DMS79 treated with DMSO at 0.1 percent for 48 hours (cell line): Measurements from ENCODE around the gene ALMS1.
"Not testable (repeated sequence)": the region's sequence is repeated elsewhere in the genome, so short reads cannot be mapped to it uniquely, and the experiment has no call there.

ENCODE experiments used
- DNase-seq: peaks from one replicate; lab custom pipeline; 2025; lab: John Stamatoyannopoulos, UW

Gene ALMS1

DNA sequence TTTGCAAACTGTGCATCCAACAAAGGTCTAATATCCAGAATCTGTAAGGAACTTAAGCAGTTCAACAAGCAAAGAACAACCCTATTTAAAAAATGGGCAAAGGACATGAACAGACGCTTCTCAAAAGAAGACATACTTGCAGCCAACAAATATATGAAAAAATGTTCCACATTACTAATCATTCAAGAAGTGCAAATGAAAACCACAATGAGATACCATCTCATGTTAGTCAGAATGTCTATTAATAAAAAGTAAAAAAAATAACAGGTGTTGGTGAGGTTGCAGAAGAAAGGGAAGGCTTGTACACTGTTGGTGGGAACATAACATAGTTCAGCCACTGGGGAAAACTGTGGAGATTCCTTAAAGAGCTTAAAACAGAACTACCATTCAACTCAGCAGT is 130.4 kb downstream of the ALMS1 start:
- no peak for DNase-seq

GRCh38 chr2:73528688-73529087 is 143.1 kb downstream of the ALMS1 start:
- no peak for DNase-seq

GRCh38 chr2:73530773-73531172 is 145.1 kb downstream of the ALMS1 start:
- not testable (repeated sequence) for DNase-seq

GRCh38 chr2:73532381-73532780 is 146.7 kb downstream of the ALMS1 start:
- DNase-seq = no peak

DNA sequence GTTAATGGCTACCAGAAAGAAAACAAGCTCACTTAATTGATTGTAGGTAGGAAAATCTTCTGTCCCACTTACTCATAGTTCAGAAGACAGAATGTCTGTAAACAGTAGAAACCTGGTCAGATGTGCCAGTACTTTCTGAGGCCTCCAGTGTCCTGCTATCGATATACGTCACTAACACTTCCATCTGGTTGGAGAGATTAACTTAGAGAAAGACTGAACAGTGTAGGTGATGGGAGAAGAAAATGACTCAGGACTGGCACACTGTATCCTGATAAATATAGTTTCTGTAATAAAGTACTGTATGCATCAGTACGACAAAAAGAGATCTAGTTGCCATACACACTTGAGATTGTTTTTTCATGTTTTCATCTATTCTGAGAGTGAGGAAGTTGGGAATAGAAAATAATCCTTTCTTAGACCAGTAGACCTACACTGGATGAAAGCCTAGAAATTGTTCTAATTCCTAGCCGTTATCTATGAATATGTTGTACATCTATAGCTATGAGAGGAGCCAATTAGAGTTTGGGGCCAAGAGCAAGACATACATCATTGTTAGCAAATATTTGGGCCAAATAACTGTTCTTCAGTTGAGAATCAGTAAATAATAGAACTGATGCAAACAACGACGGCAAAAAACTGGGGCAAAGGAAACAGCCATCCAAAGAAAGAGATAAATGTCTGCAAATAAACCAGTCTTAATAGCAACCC is 150.7 kb downstream of the ALMS1 start:
- DNase-seq = no peak

GRCh38 chr2:73560875-73561274 is 175.2 kb downstream of the ALMS1 start:
- not testable (repeated sequence) for DNase-seq

GRCh38 chr2:73561422-73561821 is 175.8 kb downstream of the ALMS1 start:
- no peak for DNase-seq

DNA sequence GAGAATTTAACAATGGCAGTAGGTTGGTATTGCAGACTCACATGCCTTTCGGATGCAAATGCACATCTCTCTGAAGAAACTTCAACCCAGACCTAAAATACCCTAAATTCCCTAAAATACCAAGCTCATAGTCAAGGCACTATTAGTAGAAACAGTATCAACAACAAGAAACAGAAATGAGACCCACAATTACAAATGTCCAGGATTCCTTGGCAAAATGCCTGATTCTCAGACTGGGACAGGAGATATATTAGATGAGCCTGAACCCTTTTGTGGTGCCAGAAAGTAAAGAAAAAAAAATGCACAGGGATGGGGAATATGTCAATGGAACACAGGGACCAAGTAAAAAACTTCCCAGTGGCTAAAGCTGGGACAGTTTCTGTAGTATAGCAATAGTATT is 179.3 kb downstream of the ALMS1 start:
- no peak for DNase-seq

DNA sequence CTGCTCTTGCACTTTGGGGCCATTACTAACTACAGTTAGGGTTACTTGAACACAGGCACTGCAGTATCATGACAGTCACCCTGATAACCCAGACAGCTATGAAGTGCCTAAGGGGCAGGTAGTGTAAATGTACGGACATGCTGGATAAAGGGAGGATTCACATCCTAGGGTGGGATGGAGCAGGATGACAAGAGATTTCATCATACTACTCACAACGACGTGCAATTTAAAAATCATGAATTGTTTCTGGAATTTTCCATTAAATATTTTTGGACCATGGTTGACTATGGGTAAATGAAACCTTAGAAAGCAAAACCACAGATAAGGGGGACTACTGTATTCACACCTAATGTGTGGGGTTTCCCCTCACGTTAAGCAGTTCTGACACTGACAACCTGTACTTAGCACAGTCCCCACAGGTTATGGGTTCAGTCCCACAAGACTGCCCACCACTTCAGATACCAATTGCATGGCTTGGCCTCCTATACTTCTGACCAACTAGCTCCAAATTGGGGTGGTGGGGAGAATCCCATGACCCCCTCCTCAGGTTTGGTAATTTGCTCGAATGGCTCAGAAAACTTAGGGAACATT is 180.7 kb downstream of the ALMS1 start:
- no peak for DNase-seq

DNA sequence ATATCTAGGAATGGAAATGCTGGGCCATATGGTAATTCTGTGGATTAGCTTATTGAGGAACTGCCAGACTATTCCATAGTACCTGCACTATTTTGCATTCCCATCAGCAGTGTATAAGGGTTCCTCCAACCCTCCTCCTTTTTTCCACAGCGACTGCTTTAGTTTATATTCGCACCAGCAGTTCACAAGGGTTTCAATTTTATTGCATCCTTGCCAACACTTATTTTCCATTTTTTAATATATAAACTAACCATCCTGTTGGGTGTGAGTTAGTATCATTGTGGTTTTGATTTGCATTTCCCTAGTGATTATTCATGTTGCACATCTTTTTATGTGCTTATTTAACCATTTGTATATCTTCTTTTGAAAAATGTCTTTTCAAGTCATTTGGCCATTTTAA is 189.6 kb downstream of the ALMS1 start:
- DNase-seq = no peak

DNA sequence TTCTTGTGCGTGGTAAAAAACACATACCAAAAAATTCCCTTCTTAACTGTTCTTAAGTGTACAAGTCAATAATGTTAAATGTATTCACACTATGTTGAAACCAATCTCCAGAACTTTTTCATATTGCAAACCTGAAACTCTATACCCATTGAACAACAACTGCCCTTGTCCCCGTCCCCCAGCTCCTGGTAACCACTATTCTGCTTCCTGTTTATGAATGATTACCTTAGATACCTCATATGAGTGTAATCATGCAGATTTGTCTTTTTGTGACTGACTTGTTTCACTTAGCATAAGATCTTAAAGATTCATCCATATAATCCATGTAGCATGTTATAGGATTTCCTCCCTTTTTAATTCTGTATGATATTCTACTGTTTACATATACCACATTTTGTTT is 196.7 kb downstream of the ALMS1 start:
- no peak for DNase-seq

- DNase-seq = no peak
Observed at GRCh38 chr2:73588177-73588576, 202.5 kb downstream of the ALMS1 start.

- no peak for DNase-seq
Observed at GRCh38 chr2:73593680-73594079, 208.0 kb downstream of the ALMS1 start.

DNA sequence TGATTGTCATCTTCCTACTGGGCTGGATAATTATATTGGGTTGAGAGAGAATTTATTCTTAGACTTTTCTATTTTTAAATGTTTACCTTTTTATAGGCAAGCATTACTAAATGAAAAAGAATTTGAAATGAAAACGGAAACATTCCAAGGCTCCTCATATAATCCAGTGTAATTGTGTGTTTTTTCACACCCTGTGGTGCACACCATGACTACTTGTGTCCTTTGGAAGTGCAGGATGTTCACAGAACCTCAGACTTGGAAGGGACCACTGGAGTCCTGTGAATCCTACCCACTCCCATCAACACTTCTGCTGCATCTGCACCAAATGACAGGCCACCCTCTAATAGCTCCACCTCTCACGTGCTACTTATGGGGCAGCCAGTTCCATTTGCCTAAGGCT is 208.6 kb downstream of the ALMS1 start:
- no peak for DNase-seq

DNA sequence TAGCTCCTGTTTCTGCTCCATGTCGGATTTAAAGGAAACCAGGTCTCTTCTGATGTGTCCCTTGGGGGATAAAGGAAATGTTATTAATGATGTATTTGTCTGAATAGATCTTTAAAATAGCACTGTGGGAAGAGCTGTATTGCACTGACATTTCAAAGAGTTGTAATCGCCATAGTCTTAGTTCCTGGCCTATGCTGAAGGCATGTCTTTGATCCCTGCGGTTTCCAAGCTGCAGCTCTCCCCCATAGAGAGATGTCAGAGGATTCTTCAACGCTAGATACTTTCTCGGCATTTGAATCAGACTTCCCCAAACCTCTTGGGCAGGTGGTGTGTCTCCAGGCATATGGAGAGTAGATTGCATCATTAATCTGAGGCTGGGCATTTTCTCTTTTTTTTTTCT is 216.1 kb downstream of the ALMS1 start:
- DNase-seq = no peak

GRCh38 chr2:73603099-73603588 is 217.5 kb downstream of the ALMS1 start:
- DNase-seq = not testable (repeated sequence)

DNA sequence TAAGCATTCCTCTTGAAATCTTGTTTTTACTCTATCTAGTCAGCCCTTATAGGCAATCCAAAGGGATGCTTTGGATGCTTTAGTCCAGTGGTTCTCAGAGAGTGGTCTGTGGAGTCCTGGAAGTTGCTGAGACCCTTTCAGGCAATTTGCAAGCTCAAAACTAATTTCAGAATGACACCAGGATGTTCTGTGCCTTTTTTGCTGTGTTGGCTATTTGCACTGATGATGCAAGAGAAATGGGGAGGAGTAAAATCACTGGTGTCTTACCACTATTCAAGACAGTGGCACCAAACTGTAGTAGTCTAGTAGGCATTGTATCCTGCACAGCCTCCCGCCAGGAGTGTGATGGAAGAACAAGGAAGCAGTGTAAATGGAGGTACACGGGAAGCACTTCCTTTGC is 219.0 kb downstream of the ALMS1 start:
- not testable (repeated sequence) for DNase-seq

DNA sequence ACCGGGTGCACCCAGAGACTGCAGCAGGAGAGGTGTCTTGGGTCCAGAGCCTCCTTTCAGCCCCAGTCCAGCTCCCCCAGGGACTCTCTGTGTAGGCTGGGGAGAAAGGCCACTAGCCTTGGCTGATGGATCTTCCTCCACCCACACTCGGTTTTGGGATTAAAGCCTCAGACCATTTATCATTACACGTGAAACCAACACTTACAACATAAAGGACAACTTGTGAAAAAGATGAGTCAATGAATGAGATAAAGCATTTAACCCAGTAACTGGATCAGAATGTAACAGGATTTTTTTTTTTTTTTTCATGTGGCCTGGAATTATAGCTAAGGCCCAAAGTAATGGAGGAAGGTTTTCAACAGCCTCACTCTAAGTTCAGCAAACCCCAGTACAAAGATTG is 224.5 kb downstream of the ALMS1 start:
- DNase-seq = no peak

GRCh38 chr2:73611193-73611592 is 225.6 kb downstream of the ALMS1 start:
- DNase-seq = no peak

GRCh38 chr2:73611867-73612266 is 226.2 kb downstream of the ALMS1 start:
- no peak for DNase-seq

DNA sequence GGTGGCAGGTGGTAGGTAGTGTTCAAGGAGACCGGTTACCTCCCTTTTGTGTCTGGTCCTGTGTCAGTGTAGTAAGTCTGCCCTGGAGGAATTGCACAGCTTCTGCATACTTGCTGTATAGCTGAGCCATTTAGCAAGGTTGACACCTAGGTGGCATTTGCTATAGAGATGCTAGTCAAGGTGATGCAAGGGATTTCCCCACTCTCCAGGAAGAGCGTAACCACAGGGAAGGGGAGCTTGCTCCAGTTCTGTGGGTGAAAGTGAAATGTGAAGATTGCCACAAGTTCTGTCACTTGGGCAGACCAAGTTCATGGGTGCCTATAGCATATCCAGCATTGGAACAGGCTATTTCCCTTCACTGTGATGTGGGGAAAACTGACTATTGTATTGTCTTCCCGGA is 228.5 kb downstream of the ALMS1 start:
- DNase-seq = no peak

GRCh38 chr2:73614997-73615396 is 229.4 kb downstream of the ALMS1 start:
- no peak for DNase-seq

DNA sequence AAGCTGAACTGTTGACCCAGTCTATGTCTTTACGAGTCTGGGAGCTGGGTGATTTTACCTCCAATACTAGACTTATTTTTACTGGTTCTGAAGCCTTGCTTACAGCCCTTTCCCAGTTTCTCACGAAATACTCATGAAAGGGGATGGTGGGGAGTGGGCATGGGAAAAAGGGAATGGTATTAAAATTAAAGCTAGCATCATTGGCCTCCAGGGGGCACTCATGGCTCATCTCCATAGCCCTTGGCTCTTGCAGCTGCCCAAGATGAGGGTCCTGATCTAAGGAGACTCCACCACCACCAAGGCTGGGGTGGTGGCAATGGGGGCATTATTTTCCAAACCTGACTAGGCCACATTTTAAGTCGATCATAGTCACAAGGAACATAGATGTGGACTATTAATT is 234.3 kb downstream of the ALMS1 start:
- DNase-seq = not testable (repeated sequence)

- not testable (repeated sequence) for DNase-seq
Observed at GRCh38 chr2:73624036-73624435, 238.4 kb downstream of the ALMS1 start.
